Neural cell (in vitro differentiated cells): ENCODE results near the gene SAG. TPM values are rescaled to one million over a fixed set of nuclear protein-coding genes. Genes with fewer than 3 reads are reported as not detected.

ENCODE experiments used
- H2AFZ ChIP-seq: fragments of 200-600, 300-800 bp; sonication (generic), shearing (Covaris generic); 2 replicates; pipeline ENCODE4 v1.6.0; 2014; ENCODE audit warnings: low read depth, mild to moderate bottlenecking, antibody characterized with exemption, low read length, moderate library complexity
- H3F3A ChIP-seq: fragments of 200-600 bp; shearing (Covaris generic); 2 replicates; pipeline ENCODE4 v1.6.1; 2016; ENCODE audit warnings: mild to moderate bottlenecking, moderate library complexity, mixed read lengths, antibody characterized with exemption, low read length; ENCODE audit not compliant: insufficient read depth, poor library complexity, severe bottlenecking
- H3K27ac ChIP-seq: fragments of 200-600, 300-800 bp; sonication (generic), shearing (Covaris generic); 2 replicates; pipeline ENCODE4 v1.5.1; 2014; ENCODE audit warnings: mild to moderate bottlenecking, low read length, moderate library complexity
- H3K27me3 ChIP-seq: fragments of 300-800, 200-600 bp; sonication (generic), shearing (Covaris generic); 2 replicates; pipeline ENCODE4 v1.6.0; 2014; ENCODE audit warnings: mild to moderate bottlenecking, low read depth, low read length, moderate library complexity; ENCODE audit not compliant: insufficient read depth
- H3K36me3 ChIP-seq: fragments of 300-800, 200-600 bp; sonication (generic), shearing (Covaris generic); 2 replicates; pipeline ENCODE4 v1.5.1; 2014; ENCODE audit warnings: mild to moderate bottlenecking, antibody characterized with exemption, low read length, moderate library complexity; ENCODE audit not compliant: insufficient read depth
- H3K4me2 ChIP-seq: fragments of 300-800, 200-600 bp; sonication (generic), shearing (Covaris generic); 2 replicates; pipeline ENCODE4 v1.6.0; 2014; ENCODE audit warnings: mild to moderate bottlenecking, low read length
- H3K4me3 ChIP-seq: fragments of 300-800, 200-600 bp; sonication (generic), shearing (Covaris generic); 2 replicates; pipeline ENCODE4 v1.5.1; 2014; ENCODE audit warnings: mild to moderate bottlenecking, low read length, moderate library complexity
- H3K79me2 ChIP-seq: fragments of 200-600 bp; shearing (Covaris generic); replicated peaks from 2 replicates; pipeline ENCODE4 v1.6.0; 2014; ENCODE audit warnings: mild to moderate bottlenecking, low read length, moderate library complexity; ENCODE audit not compliant: insufficient read depth
- H3K9ac ChIP-seq: fragments of 300-800, 200-600 bp; sonication (generic), shearing (Covaris generic); 2 replicates; pipeline ENCODE4 v1.6.1; 2016; ENCODE audit warnings: mild to moderate bottlenecking, low read length, mixed read lengths
- H3K9me2 ChIP-seq: fragments of 200-600 bp; shearing (Covaris generic); 2 replicates; pipeline ENCODE4 v1.6.1; 2016; ENCODE audit warnings: mild to moderate bottlenecking, low read length, mixed read lengths; ENCODE audit not compliant: insufficient read depth
- H3K9me3 ChIP-seq: fragments of 200-600, 300-800 bp; sonication (generic), shearing (Covaris generic); 2 replicates; pipeline ENCODE4 v1.6.1; 2016; ENCODE audit warnings: mild to moderate bottlenecking, mixed run types, low read length, moderate library complexity, mixed read lengths
- H4K20me1 ChIP-seq: fragments of 200-600 bp; shearing (Covaris generic); 2 replicates; pipeline ENCODE4 v1.6.1; 2016; ENCODE audit warnings: mild to moderate bottlenecking, mixed run types; ENCODE audit not compliant: insufficient read depth
- EP300 ChIP-seq: fragments of 450-650 bp; conservative IDR thresholded peaks from 2 replicates; pipeline ENCODE4 v1.6.1; 2014; ENCODE audit warnings: antibody characterized with exemption, mild to moderate bottlenecking, moderate library complexity; ENCODE audit not compliant: poor library complexity, severe bottlenecking
- EZH2 ChIP-seq: fragments of 200-600, 300-800 bp; shearing (Covaris generic), sonication (generic); IDR thresholded peaks from 2 replicates; pipeline ENCODE4 v1.6.1; 2014; ENCODE audit warnings: antibody characterized with exemption, low read length, borderline replicate concordance, mild to moderate bottlenecking; ENCODE audit not compliant: insufficient read depth, poor library complexity, severe bottlenecking
- MXI1 ChIP-seq: fragments of 450-650 bp; conservative IDR thresholded peaks from 2 replicates; pipeline ENCODE4 v1.6.1; 2014; ENCODE audit warnings: antibody characterized with exemption, mild to moderate bottlenecking; ENCODE audit not compliant: poor library complexity, severe bottlenecking
- POLR2AphosphoS5 ChIP-seq: IDR thresholded peaks from 2 replicates; pipeline ENCODE4 v1.6.1; 2012
- RAD21 ChIP-seq: fragments of 450-650 bp; conservative IDR thresholded peaks from 2 replicates; pipeline ENCODE4 v1.6.1; 2014; ENCODE audit warnings: antibody characterized with exemption, mild to moderate bottlenecking, moderate library complexity
- SMC3 ChIP-seq: fragments of 450-650 bp; conservative IDR thresholded peaks from 2 replicates; pipeline ENCODE4 v1.6.1; 2014; ENCODE audit warnings: antibody characterized with exemption, mild to moderate bottlenecking, moderate library complexity; ENCODE audit not compliant: poor library complexity
- TAF1 ChIP-seq: IDR thresholded peaks from 2 replicates; pipeline ENCODE4 v1.6.1; 2012; ENCODE audit warnings: low read depth
- polyA plus RNA-seq: library from polyadenylated mRNA; depleted of rRNA; stranded (reverse); fragments of >200 nt; gene quantifications from 2 replicates; pipeline ENCODE4 v1.2.3, GENCODE V29; 2014
- TF ChIP-seq, protein P1 (sequence below): fragments of 450-650 bp; IDR thresholded peaks from 2 replicates; pipeline ENCODE4 v1.5.1; 2014; ENCODE audit warnings: antibody characterized with exemption, mild to moderate bottlenecking, moderate library complexity; ENCODE audit not compliant: poor library complexity, severe bottlenecking
- TF ChIP-seq, protein P2 (sequence below): IDR thresholded peaks from 2 replicates; pipeline ENCODE4 v1.6.1; 2012; ENCODE audit warnings: borderline replicate concordance

SAG gene
- polyA plus RNA-seq, 1 donor from 2014 or later, result not detected

DNA sequence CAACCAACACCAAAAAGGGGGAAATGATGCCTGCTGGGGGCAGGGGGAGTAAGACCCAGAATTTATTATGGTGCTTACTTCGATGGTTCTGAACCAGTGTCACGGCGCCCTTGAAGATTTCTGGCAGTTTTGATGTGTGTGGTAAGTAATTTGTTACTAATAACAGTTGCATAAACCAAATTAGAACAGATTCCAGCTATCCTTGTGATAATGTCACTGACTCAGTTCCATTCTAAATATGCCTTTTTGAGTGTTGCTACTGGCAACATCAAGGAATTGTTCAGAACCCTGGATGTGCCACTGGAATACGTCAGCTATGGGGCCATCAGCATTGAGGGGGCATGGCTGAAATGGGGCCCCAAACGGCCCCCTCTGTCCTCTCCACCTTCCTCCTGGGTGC is 11.6 kb downstream of the SAG start:
- Histone ChIP-seq H3F3A (no peaks in the 10 kb centered on the region), H3K4me2 (no peak overlapping the region), H3K9me2 (no peaks in the 10 kb centered on the region), H3K27me3 (no peaks in the 10 kb centered on the region), H3K9ac (no peak overlapping the region), H3K36me3 (no peaks in the 10 kb centered on the region), H3K9me3 (no peaks in the 10 kb centered on the region), H3K79me2 (no peaks in the 10 kb centered on the region), H3K4me3 (no peak overlapping the region), H3K27ac (no peak overlapping the region), H2AFZ (no peak overlapping the region), H4K20me1 (no peaks in the 10 kb centered on the region)
- TF ChIP-seq EZH2 (no peak), POLR2AphosphoS5 (no peak), RAD21 (no peak), EP300 (no peak)

DNA sequence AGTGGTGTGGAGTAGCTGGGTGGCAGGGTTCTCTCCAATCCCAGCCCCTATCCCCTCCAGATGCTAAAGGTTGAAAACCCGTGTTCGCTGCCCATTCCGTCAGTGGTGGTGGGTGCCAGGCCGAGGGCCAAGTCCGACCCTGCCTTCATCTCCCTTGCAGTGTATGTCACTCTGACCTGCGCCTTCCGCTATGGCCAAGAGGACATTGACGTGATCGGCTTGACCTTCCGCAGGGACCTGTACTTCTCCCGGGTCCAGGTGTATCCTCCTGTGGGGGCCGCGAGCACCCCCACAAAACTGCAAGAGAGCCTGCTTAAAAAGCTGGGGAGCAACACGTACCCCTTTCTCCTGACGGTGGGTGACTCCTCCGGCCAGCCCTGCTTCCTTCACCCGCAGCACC is 12.9 kb downstream of the SAG start:
- no peak overlapping the region for H3K4me3 ChIP-seq
- TF ChIP-seq SMC3, result no peak
- no peak for TF ChIP-seq POLR2AphosphoS5
- no peak for TF ChIP-seq RAD21
- no peak for TF ChIP-seq MXI1
- no peak for TF ChIP-seq TAF1
- TF ChIP-seq EZH2, result no peak
- TF ChIP-seq, protein P1, sequence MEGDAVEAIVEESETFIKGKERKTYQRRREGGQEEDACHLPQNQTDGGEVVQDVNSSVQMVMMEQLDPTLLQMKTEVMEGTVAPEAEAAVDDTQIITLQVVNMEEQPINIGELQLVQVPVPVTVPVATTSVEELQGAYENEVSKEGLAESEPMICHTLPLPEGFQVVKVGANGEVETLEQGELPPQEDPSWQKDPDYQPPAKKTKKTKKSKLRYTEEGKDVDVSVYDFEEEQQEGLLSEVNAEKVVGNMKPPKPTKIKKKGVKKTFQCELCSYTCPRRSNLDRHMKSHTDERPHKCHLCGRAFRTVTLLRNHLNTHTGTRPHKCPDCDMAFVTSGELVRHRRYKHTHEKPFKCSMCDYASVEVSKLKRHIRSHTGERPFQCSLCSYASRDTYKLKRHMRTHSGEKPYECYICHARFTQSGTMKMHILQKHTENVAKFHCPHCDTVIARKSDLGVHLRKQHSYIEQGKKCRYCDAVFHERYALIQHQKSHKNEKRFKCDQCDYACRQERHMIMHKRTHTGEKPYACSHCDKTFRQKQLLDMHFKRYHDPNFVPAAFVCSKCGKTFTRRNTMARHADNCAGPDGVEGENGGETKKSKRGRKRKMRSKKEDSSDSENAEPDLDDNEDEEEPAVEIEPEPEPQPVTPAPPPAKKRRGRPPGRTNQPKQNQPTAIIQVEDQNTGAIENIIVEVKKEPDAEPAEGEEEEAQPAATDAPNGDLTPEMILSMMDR, result no peak
- TF ChIP-seq EP300, result no peak
- TF ChIP-seq, protein P2, sequence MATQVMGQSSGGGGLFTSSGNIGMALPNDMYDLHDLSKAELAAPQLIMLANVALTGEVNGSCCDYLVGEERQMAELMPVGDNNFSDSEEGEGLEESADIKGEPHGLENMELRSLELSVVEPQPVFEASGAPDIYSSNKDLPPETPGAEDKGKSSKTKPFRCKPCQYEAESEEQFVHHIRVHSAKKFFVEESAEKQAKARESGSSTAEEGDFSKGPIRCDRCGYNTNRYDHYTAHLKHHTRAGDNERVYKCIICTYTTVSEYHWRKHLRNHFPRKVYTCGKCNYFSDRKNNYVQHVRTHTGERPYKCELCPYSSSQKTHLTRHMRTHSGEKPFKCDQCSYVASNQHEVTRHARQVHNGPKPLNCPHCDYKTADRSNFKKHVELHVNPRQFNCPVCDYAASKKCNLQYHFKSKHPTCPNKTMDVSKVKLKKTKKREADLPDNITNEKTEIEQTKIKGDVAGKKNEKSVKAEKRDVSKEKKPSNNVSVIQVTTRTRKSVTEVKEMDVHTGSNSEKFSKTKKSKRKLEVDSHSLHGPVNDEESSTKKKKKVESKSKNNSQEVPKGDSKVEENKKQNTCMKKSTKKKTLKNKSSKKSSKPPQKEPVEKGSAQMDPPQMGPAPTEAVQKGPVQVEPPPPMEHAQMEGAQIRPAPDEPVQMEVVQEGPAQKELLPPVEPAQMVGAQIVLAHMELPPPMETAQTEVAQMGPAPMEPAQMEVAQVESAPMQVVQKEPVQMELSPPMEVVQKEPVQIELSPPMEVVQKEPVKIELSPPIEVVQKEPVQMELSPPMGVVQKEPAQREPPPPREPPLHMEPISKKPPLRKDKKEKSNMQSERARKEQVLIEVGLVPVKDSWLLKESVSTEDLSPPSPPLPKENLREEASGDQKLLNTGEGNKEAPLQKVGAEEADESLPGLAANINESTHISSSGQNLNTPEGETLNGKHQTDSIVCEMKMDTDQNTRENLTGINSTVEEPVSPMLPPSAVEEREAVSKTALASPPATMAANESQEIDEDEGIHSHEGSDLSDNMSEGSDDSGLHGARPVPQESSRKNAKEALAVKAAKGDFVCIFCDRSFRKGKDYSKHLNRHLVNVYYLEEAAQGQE, result no peak
- H3K79me2 ChIP-seq, result no peaks in the 10 kb centered on the region
- no peaks in the 10 kb centered on the region for H3K9me2 ChIP-seq
- no peaks in the 10 kb centered on the region for H3K9me3 ChIP-seq
- H3K27ac ChIP-seq, result no peak overlapping the region
- no peak overlapping the region for H3K9ac ChIP-seq
- H2AFZ ChIP-seq, result no peak overlapping the region
- H3K27me3 ChIP-seq, result no peaks in the 10 kb centered on the region
- H4K20me1 ChIP-seq, result no peaks in the 10 kb centered on the region
- no peak overlapping the region for H3K4me2 ChIP-seq
- no peaks in the 10 kb centered on the region for H3K36me3 ChIP-seq
- H3F3A ChIP-seq, result no peaks in the 10 kb centered on the region

DNA sequence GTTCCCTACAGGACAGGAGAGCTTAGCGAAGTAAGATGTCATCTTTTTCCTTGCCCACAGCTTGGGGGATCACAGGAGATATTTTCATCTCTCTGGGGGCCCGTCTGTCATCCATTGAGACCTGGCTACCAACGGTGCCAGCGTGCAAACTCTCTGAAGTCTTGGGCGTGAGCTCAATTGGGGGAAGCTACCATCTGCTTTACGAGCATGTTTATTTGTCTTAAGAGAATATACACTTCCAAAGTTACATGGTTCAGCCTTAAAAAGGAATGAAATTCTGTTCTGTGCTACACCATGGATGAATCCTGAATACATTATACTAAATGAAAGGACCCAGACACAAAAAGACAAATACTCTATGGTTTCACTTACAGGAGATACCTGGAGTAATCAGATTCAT is 13.6 kb downstream of the SAG start:
- TF ChIP-seq RAD21, result no peak
- TF ChIP-seq, protein P1, result no peak
- no peak for TF ChIP-seq TAF1
- TF ChIP-seq EP300, result no peak
- TF ChIP-seq, protein P2, result no peak
- no peak for TF ChIP-seq MXI1
- no peak for TF ChIP-seq SMC3
- no peak for TF ChIP-seq EZH2
- TF ChIP-seq POLR2AphosphoS5, result no peak
- no peak overlapping the region for H2AFZ ChIP-seq

More for the DNA sequence above, 13.6 kb downstream of the SAG start:
- H3K27me3 ChIP-seq, result no peaks in the 10 kb centered on the region
- H3K9ac ChIP-seq, result no peak overlapping the region
- H3K4me3 ChIP-seq, result no peak overlapping the region
- no peaks in the 10 kb centered on the region for H3K9me3 ChIP-seq
- no peaks in the 10 kb centered on the region for H3K36me3 ChIP-seq
- no peaks in the 10 kb centered on the region for H3K79me2 ChIP-seq
- H3K27ac ChIP-seq, result no peak overlapping the region
- no peaks in the 10 kb centered on the region for H3F3A ChIP-seq
- H4K20me1 ChIP-seq, result no peaks in the 10 kb centered on the region
- H3K4me2 ChIP-seq, result no peak overlapping the region
- H3K9me2 ChIP-seq, result no peaks in the 10 kb centered on the region
